Esophagus muscularis mucosa (tissue), 4 donors: Measurements from ENCODE around the gene TMEM127. TPM values are rescaled to one million over a fixed set of nuclear protein-coding genes. Genes with fewer than 3 reads are reported as not detected.
A peak's percentile ranks its signal among the peaks of the same experiment; 100 is the strongest.

Experiments used
- DNase-seq: peaks from one replicate; pipeline ENCODE4 v3.0.0-alpha.2; 2017; ENCODE audit errors: extremely low spot score
- H3K27ac ChIP-seq, 4 donors: fragments of 200-600 bp; sonication (generic); replicated peaks in 1 of 4; 1 replicate in 3 of 4; 2 replicates in 1 of 4; pipeline ENCODE4 v1.5.1; 2016 to 2019; ENCODE audit warnings: mild to moderate bottlenecking in 1 of 4
- H3K27me3 ChIP-seq, 4 donors: fragments of 200-600 bp; sonication (generic); one replicate each; pipeline versions ENCODE4 v1.5.1 to v1.6.0; 2016 to 2019
- H3K36me3 ChIP-seq, 4 donors: fragments of 200-600 bp; sonication (generic); one replicate each; pipeline ENCODE4 v1.5.1; 2016 to 2019
- H3K4me1 ChIP-seq, 4 donors: fragments of 200-600 bp; sonication (generic); one replicate each; pipeline ENCODE4 v1.5.1; 2016 to 2019
- H3K4me3 ChIP-seq, 4 donors: fragments of 200-600 bp; sonication (generic); 1 replicate in 2 of 4; 2 replicates in 2 of 4; pipeline ENCODE4 v1.5.1; 2016 to 2019; ENCODE audit warnings: mild to moderate bottlenecking in 4 of 4, moderate library complexity in 1 of 4
- H3K9me3 ChIP-seq, 4 donors: fragments of 200-600 bp; sonication (generic); 1 replicate in 3 of 4; 2 replicates in 1 of 4; pipeline ENCODE4 v1.5.1; 2016 to 2019
- EP300 ChIP-seq: sonication (generic); formaldehyde crosslinking; IDR thresholded peaks from one replicate; pipeline ENCODE4 v1.6.1; 2017; ENCODE audit warnings: antibody characterized with exemption
- POLR2A ChIP-seq: fragments of 450-650 bp; IDR thresholded peaks from one replicate; pipeline ENCODE4 v1.6.1; 2017; ENCODE audit warnings: antibody characterized with exemption, moderate library complexity, mild to moderate bottlenecking, low read depth
- POLR2AphosphoS5 ChIP-seq, 2 donors: sonication (generic); formaldehyde crosslinking; IDR thresholded peaks; one replicate each; pipeline ENCODE4 v1.6.1; 2017; ENCODE audit warnings: antibody characterized with exemption in 2 of 2
- WGBS: methylation state at CpG from one replicate; pipeline ENCODE4 v1.1.5; 2018; 5-methylcytosine and 5-hydroxymethylcytosine counted together
- intact Hi-C: fragments of 100-400 bp; cut with DNase I; formaldehyde crosslinking; loops from one replicate; pipeline ENCODE4 v1.15.1; 2023
- total RNA-seq, 4 donors: library from RNA; depleted of rRNA; stranded (reverse); fragments of >200 nt; gene quantifications; one replicate each; pipeline versions ENCODE4 v1.1.0 to v1.2.1, GENCODE V29; 2016
- TF ChIP-seq, protein P1 (sequence below), 3 experiments: fragments of 200-600 bp in 2 of 3; fragments of 450-650 bp in 1 of 3; sonication (generic) in 2 of 3; IDR thresholded peaks; one replicate each; pipeline ENCODE4 v1.5.1; 2017 to 2019; ENCODE audit warnings: antibody characterized with exemption in 3 of 3, mild to moderate bottlenecking in 2 of 3, moderate library complexity in 1 of 3

TMEM127 gene
- total RNA-seq, 4 donors from 2014 or later = 42.8 to 72.0 (median 55.3) TPM

- peaks cover 64 to 92% (median 90%) of the 10 kb centered on the region in 4 donors for H3K4me1 ChIP-seq
- H3K9me3 ChIP-seq = no peaks in the 10 kb centered on the region
- no peak for DNase-seq
- peak overlapping the region; percentile 71 to 78 (median 72) for H3K27ac ChIP-seq
- intact Hi-C loops = no loop called here
- H3K36me3 ChIP-seq = no peaks in the 10 kb centered on the region
- H3K27me3 ChIP-seq = no peaks in the 10 kb centered on the region
- TF ChIP-seq, protein P1, sequence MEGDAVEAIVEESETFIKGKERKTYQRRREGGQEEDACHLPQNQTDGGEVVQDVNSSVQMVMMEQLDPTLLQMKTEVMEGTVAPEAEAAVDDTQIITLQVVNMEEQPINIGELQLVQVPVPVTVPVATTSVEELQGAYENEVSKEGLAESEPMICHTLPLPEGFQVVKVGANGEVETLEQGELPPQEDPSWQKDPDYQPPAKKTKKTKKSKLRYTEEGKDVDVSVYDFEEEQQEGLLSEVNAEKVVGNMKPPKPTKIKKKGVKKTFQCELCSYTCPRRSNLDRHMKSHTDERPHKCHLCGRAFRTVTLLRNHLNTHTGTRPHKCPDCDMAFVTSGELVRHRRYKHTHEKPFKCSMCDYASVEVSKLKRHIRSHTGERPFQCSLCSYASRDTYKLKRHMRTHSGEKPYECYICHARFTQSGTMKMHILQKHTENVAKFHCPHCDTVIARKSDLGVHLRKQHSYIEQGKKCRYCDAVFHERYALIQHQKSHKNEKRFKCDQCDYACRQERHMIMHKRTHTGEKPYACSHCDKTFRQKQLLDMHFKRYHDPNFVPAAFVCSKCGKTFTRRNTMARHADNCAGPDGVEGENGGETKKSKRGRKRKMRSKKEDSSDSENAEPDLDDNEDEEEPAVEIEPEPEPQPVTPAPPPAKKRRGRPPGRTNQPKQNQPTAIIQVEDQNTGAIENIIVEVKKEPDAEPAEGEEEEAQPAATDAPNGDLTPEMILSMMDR (IDR thresholded peaks at IDR 0.05) = no peak
- TF ChIP-seq POLR2A = no peak
- TF ChIP-seq EP300 = no peak
- no peak for TF ChIP-seq POLR2AphosphoS5 (IDR thresholded peaks at IDR 0.05)
- WGBS = 74% methylated on average over 8 of the region's 9 CpGs
- no peak overlapping the region for H3K4me3 ChIP-seq
Observed at GRCh38 chr2:96203130-96204028, 62.4 kb downstream of the TMEM127 start.

DNA sequence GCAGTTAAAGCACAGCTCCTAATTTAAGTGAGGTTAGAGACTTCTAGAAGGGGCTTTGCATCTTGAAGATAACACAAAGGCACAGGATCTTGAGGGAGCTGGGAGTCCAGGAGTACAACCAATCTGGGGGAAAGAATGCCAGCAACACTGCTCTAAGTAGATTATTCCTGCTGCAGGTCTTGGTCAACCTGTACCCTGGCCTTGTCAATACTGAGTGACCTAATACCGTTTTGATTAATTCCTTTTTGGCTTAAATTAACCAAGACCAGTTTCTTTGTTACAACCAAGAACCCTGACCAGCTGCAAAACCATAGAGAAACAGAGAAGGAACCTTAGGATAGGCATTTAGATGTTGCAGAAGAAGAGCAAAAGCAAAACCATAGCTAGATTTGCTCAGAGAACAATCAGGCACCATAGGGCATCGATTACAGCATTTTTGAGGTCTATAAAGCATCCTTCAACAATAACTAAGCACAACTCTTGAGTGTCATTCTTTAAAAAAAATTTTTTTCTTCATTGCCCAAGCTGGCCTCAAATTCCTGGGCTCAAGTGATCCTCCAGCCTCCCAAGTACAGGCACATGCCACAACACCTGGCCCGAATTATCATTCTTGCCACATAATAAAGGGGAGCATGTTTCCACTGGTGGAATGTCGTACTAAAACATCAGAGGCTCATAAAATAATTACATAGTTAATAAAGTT is 63.5 kb downstream of the TMEM127 start:
- intact Hi-C loops = no loop called here
- peaks cover 66 to 94% (median 92%) of the 10 kb centered on the region in 4 donors for H3K4me1 ChIP-seq
- H3K9me3 ChIP-seq = no peaks in the 10 kb centered on the region
- H3K27ac ChIP-seq = peak overlapping the region in 3 of 4 donors; percentile 10 to 72 (median 17)
- no peaks in the 10 kb centered on the region for H3K27me3 ChIP-seq
- no peak for DNase-seq
- TF ChIP-seq EP300 (no peak), POLR2AphosphoS5 (IDR thresholded peaks at IDR 0.05) (no peak), POLR2A (no peak)
- TF ChIP-seq, protein P1 (IDR thresholded peaks at IDR 0.05) = no peak
- WGBS = 84% methylated on average over 4 of the region's 4 CpGs
- H3K36me3 ChIP-seq = no peaks in the 10 kb centered on the region
- H3K4me3 ChIP-seq = no peak overlapping the region

- H3K27me3 ChIP-seq = no peaks in the 10 kb centered on the region
- peak overlapping the region in 1 of 4 donors; percentile 17 for H3K27ac ChIP-seq
- intact Hi-C loops = no loop called here
- TF ChIP-seq EP300 = no peak
- TF ChIP-seq, protein P1 (IDR thresholded peaks at IDR 0.05) = no peak
- no peak for TF ChIP-seq POLR2AphosphoS5 (IDR thresholded peaks at IDR 0.05)
- TF ChIP-seq POLR2A = no peak
- no peaks in the 10 kb centered on the region for H3K36me3 ChIP-seq
- H3K4me3 ChIP-seq = no peak overlapping the region
- WGBS = 79% methylated on average over 5 of the region's 5 CpGs
- no peak for DNase-seq
- H3K9me3 ChIP-seq = no peaks in the 10 kb centered on the region
- peaks cover 62 to 85% (median 84%) of the 10 kb centered on the region in 4 donors for H3K4me1 ChIP-seq
Observed at GRCh38 chr2:96201338-96201737, 64.5 kb downstream of the TMEM127 start.

DNA sequence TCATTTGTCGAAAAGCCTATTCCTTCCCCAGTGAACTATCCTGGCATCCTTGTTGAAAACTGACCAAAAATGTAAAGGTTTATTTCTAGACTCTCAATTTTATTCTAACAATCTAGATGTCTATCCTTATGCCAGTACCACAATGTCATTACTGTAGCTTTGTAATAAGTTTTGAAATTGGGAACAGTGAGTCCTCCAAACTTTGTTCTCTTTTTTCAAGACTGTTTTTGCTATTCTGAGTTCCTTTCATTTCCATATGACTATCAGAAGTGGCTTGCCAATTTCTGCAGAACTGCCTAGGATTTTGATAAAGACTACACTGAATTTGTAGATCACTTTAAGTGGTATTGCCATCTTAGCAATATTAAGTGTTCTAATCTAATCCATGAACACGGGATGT is 66.9 kb downstream of the TMEM127 start:
- H3K4me1 ChIP-seq = peaks cover 45 to 72% (median 63%) of the 10 kb centered on the region in 4 donors

More for the DNA sequence above, 66.9 kb downstream of the TMEM127 start:
- TF ChIP-seq POLR2AphosphoS5 (IDR thresholded peaks at IDR 0.05) (no peak), POLR2A (no peak), EP300 (no peak)
- TF ChIP-seq, protein P1 (IDR thresholded peaks at IDR 0.05) = no peak
- Histone ChIP-seq H3K36me3 (peaks cover 4 to 16% (median 14%) of the 10 kb centered on the region in 4 donors), H3K27me3 (no peaks in the 10 kb centered on the region), H3K27ac (no peak overlapping the region), H3K4me3 (no peak overlapping the region), H3K9me3 (no peaks in the 10 kb centered on the region)
- intact Hi-C loops = no loop called here
- no peak for DNase-seq
- WGBS = 94% methylated on average over 2 of the region's 2 CpGs

Other genes with a start within 250 kb of the TMEM127 start
- gene GPAT2, start 231.1 kb downstream of the TMEM127 start, total RNA-seq = 1 to 10 TPM; 4.2 to 10.0 (median 8.3) TPM
- gene ADRA2B, start 149.4 kb downstream of the TMEM127 start, total RNA-seq = 1 to 10 TPM; 2.1 to 6.0 (median 4.0) TPM
- gene ASTL, start 127.5 kb downstream of the TMEM127 start, total RNA-seq = not detected
- gene DUSP2, start 120.6 kb downstream of the TMEM127 start, total RNA-seq = 1 to 10 TPM; 1.1 to 5.5 (median 1.7) TPM
- gene STARD7, start 57.2 kb downstream of the TMEM127 start, total RNA-seq = 100 to 1,000 TPM in 1 of 4 donors, 10 to 100 TPM in 3; 85.0 to 110 (median 92.2) TPM
- gene CIAO1, start 228 bp upstream of the TMEM127 start, total RNA-seq = 100 to 1,000 TPM in 1 of 4 donors, 10 to 100 TPM in 3; 76.4 to 101 (median 92.5) TPM
- 100 to 1,000 TPM in 2 of 4 donors, 10 to 100 TPM in 2; 73.7 to 106 (median 90.8) TPM for gene SNRNP200, start 39.5 kb upstream of the TMEM127 start, total RNA-seq
- 1 to 10 TPM in 2 of 4 donors, under 1 TPM in 2; 0.42 to 1.4 (median 0.93) TPM for gene ITPRIPL1, start 59.3 kb upstream of the TMEM127 start, total RNA-seq
- 1 to 10 TPM in 2 of 4 donors, under 1 TPM in 2; 0.45 to 1.4 (median 0.87) TPM for gene NCAPH, start 69.8 kb upstream of the TMEM127 start, total RNA-seq
- not detected for gene NEURL3, start 239.4 kb upstream of the TMEM127 start, total RNA-seq